GM19324 (cell line): ENCODE measurements around the gene CCAR1.
"Not testable (repeated sequence)": the region's sequence is repeated elsewhere in the genome, so short reads cannot be mapped to it uniquely, and the experiment has no call there.

Experiments
- ATAC-seq: cut with Tn5 transposase; IDR thresholded peaks from one replicate; pipeline ENCODE4 v1.9.1; 2021; ENCODE audit warnings: mild to moderate bottlenecking, moderate library complexity; ENCODE audit not compliant: unreplicated experiment, low FRiP score

Gene CCAR1

DNA sequence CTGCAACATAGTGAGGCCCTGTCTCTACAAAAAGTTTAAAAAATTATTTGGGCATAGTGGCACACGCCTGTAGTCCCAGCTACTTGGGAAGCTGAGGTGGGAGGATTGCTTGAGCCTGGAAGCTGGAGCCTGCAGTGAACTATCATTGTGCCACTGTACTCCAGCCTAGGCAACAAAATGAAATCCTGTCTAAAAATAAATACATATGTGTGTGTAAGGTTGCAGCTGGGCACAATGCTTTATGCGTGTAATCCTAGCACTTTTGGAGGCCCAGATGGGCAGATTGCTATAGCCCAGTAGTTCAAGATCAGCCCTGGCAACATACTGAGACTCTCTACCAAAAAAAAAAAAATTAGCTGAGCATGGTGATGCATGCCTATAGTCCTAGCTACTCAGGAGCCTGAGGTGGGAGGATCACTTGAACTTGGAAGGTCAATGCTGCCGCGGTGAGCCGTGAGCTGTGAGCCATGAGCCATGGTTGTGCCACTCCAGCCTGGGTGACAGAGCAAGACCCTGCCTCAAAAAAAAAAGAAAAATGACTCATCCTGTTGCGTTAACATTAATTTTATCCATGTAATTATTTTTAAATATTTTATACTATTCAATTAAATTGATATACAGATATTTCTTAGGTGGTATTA lies 38.3 kb downstream of the CCAR1 start:
- ATAC-seq: no peak

DNA sequence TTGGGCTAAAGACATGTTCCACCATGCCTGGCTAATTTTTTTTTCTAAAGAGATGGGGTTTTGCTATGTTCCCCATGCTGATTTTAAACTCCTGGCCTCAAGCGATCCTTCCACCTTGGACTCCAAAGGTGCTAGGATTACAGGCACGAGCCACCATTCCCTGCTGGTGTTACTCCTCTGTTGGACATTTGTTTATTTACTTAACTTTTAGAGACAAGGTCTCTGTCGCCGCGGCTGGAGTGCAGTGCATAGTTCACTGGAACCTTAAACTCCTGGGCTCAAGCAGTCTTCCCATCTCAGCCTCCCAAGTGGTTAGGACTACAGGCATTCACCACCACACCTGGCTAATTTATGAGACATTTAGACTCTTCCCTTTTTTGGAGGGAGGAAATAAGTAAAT lies 38.9 kb downstream of the CCAR1 start:
- ATAC-seq: no peak

DNA sequence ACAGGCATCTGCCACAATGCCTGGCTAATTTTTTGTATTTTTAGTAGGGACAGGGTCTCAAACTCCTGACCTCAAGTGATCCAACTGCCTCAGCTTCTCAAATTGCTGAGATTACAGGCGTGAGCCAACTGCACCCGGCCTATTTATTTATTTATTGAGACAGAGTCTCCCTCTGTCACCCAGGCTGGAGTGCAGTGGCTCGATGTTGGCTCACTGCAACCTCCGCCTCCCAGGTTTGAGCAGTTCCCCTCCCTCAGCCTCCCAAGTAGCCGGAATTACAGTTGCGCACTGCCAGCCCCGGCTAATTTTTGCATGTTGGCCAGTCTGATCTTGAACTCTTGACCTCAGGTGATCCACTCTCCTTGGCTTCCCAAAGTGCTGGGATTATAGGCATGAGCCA lies 46.4 kb downstream of the CCAR1 start:
- ATAC-seq: not testable (repeated sequence)

DNA sequence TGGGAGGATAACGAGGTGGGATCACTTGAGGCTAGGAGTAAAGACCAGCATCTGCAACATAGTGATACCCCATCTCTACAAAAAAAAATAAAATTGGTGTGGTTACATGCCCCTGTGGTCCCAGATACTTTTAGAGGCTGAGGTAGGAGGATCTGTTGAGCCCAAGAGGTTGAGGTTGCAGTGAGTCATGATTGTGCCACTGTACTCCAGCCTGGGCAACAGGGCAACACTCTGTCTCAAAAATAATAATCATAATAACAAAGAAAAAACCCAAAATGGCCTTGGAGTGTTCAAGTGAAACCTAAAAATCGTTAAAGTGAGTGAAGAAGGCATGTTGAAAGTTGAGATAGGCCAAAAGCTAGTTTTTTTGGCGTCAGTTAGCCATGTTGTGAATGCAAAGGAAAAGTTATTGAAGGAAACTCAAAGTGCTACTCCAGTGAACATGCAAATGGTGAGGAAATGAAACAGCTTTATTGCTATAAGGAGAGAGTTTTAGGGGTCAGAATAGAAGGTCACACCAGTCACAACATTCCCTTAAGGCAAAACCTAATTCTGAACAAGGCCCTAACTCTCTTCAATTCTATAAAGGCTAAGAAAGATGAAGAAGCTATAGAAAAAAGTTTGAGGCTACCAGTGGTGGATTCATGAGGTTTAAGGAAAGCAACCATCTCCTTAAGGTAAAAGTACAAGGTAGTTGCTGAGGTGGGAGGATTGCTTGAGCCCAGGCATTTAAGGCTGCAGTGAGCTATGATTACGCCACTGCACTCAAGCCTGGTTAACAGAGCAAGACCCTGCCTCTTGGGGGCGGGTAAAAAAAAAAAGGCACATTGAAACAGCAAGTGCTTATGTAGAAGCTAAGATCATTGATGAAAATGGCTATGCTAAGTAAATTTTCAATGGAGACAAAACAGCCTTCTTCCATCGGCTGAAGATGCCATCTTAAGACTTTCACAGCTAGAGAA lies 60.9 kb downstream of the CCAR1 start:
- no peak for ATAC-seq

DNA sequence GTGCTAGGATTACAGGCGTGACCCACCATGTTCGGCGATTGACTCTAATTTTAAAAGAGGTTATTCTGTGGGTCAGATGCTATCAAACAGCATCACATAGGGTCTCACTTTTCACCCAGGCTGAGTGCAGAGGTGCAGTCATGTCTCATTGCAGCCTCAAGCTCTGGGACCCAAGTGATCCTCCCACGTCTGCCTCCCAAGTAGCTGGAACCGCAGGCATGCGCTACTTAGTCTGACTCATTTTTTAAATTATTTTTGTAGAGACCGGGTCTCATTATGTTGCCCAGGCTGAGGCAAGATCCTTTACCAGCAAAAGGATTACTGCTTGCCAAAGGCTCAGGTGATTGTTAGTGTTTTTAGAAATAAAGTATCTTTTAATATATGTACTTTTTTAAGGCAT lies 63.4 kb downstream of the CCAR1 start:
- no peak for ATAC-seq

DNA sequence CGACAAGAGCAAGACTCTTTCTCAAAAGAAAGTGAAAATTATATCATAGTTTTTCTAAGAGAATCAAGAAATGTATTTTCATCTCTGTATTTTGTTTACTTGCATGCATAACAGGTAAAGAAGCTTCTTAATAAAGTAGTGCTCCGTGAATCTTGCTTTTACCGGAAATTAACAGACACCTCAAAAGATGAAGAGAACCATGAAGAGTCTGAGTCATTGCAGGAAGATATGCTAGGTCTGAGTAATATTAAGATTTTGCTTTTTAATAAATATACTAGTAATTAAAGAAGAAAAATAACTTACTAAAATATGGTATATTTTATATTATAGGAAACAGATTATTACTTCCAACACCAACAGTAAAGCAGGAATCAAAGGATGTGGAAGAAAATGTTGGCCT lies 66.8 kb downstream of the CCAR1 start:
- ATAC-seq: no peak

DNA sequence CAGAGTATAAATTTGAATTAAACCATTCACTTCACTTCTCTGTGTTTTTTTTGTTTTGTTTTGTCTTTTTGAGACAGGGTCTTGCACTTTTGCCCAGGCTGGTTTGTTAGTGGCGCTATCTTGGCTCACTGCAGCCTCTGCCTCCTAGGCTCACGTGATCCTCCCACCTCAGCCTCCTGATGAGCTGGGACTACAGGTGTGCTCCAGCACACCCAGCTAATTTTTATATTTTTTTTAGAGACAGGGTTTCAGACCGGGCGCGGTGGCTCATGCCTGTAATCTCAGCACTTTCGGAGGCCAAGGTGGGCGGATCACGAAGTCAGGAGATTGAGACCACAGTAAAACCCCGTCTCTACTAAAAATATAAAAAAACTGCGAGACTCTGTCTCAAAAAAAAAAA lies 69.4 kb downstream of the CCAR1 start:
- no peak for ATAC-seq

DNA sequence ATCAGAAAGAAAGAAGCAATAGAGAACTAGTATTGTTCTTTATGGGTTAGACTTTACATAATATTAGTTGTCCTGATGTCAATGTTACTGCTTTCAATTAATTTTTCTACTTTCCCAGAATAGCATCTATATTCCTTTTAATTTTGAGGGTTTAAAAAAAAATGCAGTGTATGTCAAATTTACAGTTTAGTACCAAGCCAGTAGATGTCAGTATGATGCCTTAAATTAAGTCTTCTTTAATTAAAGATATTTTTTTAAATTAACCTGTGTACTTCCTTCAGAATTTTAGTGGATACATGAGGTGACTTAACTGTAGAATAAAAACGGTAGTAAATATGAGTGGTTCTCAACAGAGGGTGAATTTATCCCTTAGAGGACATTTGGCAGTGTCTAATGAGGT lies 71.1 kb downstream of the CCAR1 start:
- no peak for ATAC-seq

DNA sequence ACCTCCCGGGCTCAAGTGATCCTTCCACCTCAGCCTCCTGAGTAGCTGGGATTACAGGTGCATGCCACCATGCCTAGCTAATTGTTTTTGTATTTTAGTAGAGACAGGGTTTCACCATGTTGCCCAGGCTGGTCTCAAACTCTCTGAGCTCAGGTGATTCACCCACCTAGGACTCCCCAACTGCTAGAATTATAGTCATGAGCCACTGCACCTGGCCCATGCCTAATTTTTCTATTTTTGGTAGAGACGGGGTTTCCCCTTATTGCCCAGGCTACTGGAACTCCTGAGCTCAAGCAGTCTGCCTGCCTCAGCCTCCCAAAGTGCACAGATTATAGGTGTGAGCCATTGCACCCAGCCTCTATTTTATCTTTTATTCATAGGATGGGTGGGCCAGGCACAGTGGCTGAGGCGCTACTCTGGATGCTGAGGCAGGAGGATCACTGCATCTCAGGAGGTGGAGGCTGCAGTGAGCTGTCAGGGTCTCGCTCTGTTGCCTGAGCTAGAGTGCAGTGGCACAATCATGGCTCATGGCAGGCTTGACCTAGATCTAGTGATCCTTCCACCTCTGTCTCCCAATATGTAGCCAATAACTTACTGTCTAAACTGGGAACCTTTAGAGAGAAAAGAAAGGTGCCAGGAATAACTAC lies 75.0 kb downstream of the CCAR1 start:
- ATAC-seq: no peak

DNA sequence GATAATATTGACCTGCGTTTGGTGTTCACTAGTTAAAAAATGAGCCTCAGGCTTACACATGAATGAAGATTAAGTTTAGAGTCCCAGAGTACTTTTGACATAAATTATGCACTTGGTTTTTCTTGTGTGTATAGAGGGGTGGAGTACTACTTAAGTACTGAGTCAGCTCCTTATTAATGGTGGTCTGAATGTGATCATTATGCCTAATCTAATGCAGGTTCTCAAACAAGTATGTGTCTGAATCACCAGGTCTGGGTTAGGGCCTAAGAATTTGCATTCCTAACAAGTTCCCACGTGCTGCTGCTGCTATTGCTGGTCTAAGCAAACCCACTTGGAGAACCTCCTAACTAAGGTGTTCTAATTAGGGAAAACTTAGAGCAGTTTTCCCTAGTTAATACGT lies 75.6 kb downstream of the CCAR1 start:
- ATAC-seq: no peak

DNA sequence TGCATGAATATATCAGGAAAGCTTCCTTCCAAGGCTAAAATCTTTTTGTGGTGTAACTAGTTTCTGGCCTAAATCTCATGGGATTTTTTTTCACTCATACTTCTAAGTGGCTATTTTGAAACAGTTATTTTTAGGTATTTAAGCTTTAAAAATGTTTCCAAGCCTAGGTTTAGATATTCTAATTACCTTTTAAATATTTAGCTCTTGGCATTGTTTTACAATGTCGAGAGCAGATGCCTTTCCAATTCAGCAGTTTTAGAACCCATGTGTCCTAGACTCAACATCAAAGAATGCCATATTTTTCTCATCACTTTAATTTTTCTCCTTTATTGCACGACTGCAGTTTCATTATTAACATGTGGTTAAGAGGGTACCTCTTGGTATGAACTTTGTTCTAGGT lies 79.2 kb downstream of the CCAR1 start:
- no peak for ATAC-seq

DNA sequence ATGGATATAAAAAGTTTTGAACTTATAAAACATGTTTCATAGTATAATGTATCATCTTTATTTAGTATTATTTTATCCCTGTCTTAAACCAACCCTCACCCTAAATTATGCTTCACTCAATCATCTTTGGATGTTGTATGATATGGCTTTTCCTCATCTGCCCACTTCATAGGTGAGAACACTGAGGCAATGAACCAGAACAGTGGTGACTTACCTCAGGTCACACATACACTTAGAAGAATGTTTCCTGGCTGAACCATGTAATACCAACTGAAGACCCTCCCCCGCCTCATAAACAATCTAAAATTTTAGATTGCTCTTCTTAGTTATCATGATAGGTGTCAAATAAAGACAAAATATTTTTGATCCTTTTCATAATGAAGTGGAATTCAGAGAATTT lies 83.7 kb downstream of the CCAR1 start:
- no peak for ATAC-seq

DNA sequence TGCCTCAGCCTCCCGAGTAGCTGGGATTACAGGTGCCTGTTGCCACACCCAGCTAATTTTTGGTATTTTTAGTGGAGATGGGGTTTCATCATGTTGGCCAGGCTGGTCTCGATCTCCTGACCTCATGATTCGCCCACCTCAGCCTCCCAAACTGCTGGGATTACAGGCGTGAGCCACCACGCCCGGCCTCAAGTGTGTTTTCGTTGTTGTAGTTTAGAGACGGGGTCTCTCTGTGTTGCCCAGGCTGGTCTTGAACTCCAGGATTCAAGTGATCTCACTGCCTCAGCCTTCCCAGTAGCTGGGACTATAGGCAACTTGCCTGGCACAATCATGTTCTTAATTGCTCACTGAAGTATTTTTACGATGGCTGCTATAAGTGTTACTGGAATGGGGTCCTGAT lies 89.8 kb downstream of the CCAR1 start:
- ATAC-seq: not testable (repeated sequence)

DNA sequence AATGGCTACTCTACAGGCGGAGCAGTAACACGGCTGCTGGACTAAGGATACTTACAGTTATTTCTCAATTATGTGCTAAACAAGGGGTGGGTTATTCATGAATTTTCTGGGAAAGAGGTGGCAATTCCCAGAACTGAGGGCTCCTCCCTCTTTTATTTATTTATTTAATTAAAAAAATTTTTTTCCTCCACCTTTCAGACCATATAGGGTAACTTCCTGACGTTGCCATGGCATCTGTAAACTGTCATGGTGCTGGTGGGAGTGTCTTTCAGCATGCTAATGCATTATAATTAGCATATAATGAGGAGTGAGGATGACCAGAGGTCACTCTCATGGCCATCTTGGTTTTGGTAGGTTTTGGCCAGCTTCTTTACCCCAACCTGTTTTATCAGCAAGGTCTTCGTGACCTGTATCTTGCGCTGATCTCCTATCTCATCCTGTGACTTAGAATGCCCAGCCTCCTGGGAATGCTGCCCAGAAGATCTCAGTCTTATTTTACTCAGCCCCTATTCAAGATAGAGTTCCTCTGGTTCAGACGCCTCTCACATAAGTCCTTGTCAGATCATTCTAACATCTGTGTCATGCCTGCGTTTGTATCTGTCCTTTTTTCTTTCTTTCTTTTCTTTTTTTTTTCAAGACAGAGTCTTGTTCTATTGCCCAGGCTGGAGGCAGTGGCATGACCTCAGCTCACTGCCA lies 90.4 kb downstream of the CCAR1 start:
- no peak for ATAC-seq

DNA sequence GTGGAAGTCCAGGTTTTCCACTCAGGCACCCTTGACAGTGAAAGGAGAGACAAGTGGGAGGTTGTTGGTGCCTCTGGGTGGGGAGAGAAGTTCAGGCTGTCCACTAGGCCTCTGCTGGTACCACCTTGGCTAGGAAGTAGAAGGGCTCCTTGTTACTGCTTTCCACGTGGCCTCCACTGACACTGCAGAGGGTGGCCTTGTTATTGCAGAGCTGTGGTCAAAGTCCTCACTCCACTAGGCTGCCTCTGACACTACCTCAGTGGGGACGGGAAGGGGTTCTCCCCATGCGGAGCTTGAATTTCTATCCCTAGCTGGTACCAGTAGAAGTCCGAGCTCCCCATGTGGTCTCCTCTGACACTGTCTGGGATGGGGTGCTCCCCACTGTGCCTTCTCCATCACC lies 91.4 kb downstream of the CCAR1 start:
- ATAC-seq: no peak

DNA sequence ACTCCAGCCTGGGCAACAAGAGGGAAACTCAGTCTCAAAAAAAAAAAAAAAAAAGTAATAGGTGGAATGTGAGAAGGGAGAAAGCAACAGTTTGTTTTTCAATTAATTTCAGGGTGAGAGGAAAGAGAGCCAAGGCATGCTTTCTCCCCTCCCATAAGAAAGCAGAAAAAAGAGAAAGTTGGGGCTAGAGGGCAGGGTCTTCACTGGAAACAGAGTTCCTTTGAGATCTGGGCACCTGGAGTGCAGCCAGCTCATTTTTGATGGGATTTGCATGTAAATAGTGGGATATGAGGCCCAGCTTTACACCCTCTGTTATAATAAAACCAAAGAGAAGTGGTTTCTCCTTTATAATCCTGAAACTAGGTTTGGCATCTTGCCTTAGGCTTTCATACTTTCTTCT lies 92.5 kb downstream of the CCAR1 start:
- ATAC-seq: no peak

DNA sequence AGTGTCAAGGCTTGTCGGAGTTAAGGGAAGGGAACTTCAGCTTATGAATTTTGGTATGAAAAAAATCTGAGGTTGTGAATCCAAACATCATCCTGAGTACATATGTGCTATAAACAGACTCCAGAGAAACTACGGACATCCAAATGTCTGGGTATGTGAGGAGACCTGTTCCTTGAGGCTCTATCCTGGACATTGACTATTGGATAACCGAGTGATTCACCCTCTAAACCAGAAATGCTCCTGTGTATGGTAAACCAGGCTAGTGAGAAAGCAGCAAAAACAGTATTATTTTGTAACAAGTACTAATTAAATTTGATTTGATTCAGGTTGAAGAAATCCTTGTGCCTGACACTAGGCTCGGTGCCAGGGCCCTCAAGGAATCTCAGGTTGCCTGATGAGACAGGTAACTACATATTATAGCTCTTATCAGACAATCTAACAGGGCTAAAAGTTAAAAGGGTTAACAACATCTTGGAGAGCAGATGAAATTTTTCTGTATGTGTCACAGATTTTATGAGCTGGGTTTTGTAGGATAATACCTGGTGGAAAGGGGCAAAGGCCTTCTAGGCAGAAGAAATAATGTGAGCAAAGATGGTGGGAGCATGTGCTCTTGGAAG lies 95.9 kb downstream of the CCAR1 start:
- ATAC-seq: no peak

DNA sequence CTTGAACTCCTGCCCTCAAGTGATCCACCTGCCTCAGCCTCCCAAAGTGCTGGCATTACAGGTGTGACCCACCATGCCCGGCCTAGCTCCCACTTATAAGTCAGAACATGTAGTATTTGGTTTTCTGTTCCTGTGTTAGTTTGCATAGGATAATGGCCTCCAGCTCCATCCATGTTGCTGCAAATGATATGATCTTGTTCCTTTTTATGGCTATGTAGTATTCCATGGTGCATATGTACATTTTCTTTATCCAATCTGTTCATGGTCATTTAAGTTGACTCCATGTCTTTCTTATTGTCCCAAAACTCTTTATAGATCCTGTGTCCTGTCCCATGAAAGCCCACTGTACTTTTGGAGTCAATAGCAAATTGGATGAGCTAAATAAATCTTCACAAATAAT lies 99.3 kb downstream of the CCAR1 start:
- not testable (repeated sequence) for ATAC-seq

DNA sequence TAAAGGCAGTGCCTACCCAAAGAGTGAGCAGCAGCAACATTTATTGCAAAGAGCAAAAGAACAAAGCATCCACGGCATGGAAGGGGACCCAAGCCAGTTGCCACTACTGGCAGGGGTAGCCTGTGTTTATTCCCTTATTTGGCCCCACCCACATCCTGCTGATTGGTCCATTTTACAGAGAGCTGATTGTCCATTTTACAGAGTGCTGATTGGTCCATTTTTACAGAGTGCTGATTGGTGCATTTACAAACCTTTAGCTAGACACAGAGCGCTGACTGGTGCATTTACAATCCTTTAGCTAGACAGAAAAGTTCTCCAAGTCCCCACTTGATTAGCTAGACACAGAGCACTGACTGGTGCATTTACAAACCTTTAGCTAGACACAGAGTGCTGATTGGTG lies 101.6 kb downstream of the CCAR1 start:
- not testable (repeated sequence) for ATAC-seq

DNA sequence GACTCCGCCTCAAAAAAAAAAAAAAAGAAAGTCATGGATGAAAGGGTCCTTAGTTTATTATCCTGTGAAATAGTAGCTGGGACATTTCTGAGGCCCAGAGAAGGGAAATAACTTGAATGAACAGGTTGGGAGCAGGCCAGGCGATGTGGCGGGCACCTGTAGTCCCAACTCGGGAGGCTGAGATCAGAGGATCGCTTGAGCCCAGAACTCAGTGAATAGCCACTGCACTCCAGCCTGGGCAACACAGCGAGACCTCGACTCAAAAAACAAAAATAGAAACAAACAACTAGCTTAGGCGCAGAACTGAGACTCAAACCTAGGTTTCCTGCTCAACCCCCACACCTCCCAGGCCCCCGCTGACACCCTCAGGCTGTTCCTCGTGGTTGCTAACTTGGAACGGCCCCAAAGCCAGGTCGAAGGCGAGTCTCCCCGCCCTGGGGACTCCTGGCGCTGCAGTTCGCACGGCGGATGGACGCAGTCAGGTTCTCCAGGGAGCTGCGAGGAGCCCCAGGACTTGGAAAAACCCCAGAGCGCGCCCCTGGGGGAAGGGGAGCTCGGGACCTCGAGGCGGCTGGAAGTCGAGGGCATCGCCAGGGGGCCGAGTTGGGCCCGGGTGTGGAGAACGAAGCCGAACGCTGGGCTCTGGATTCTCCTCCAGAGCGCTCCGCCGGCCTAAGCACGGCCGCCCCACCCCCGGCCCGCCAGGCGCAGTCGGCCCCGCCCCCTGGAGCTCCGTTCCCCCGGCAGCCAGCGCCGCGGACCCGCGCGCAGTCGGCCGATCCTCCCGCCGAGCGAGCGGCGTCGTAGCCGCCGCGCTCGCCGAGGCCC lies 105.9 kb downstream of the CCAR1 start, which contains the start of gene STOX1:
Gene STOX1 (plus strand): TSS at position 768 of the 828 bp plus-strand sequence. CDS start 93 bp downstream, outside the sequence.
- ATAC-seq: peak; percentile 52
